ENCODE data around the gene STX4. TPM values are rescaled to one million over a fixed set of nuclear protein-coding genes. Genes with fewer than 3 reads are reported as not detected.
"Not testable (repeated sequence)": the region's sequence is repeated elsewhere in the genome, so short reads cannot be mapped to it uniquely, and the experiment has no call there.

STX4 gene
- polyA plus RNA-seq, 3 donors = 38.4 to 47.3 (median 45.4) TPM

GRCh38 chr16:31011815-31012214 lies 21.5 kb upstream of the STX4 start:
- not testable (repeated sequence) for DNase-seq

- DNase-seq = not testable (repeated sequence)
Observed at GRCh38 chr16:31013292-31013691, 20.1 kb upstream of the STX4 start.

- DNase-seq = no peak
Observed at GRCh38 chr16:31016018-31016417, 17.3 kb upstream of the STX4 start.

GRCh38 chr16:31017756-31018155 lies 15.6 kb upstream of the STX4 start:
- not testable (repeated sequence) for DNase-seq

GRCh38 chr16:31020536-31020935 lies 12.8 kb upstream of the STX4 start:
- DNase-seq = no peak

- no peak for DNase-seq
Observed at GRCh38 chr16:31022544-31023251, 10.7 kb upstream of the STX4 start.

GRCh38 chr16:31023252-31023602 lies 10.1 kb upstream of the STX4 start:
- no peak for DNase-seq

GRCh38 chr16:31023627-31024226 lies 9.6 kb upstream of the STX4 start:
- no peak for DNase-seq

- DNase-seq = no peak
Observed at GRCh38 chr16:31025339-31025738, 8.0 kb upstream of the STX4 start.

- no peak for DNase-seq
Observed at GRCh38 chr16:31029272-31029671, 4.1 kb upstream of the STX4 start.

GRCh38 chr16:31031276-31031675 lies 2.1 kb upstream of the STX4 start:
- no peak for DNase-seq

GRCh38 chr16:31033709-31034492 lies 543 bp downstream of the STX4 start:
- DNase-seq = peak; percentile 76

GRCh38 chr16:31036691-31037090 lies 3.3 kb downstream of the STX4 start:
- no peak for DNase-seq

GRCh38 chr16:31038993-31039392 lies 5.6 kb downstream of the STX4 start:
- DNase-seq = no peak

GRCh38 chr16:31042866-31043265 lies 9.5 kb downstream of the STX4 start:
- DNase-seq = no peak

- no peak for DNase-seq
Observed at GRCh38 chr16:31043352-31043751, 10.0 kb downstream of the STX4 start.

GRCh38 chr16:31043898-31044481 lies 10.6 kb downstream of the STX4 start:
- DNase-seq = no peak

GRCh38 chr16:31050280-31051030 lies 17.1 kb downstream of the STX4 start:
- no peak for DNase-seq

- no peak for DNase-seq
Observed at GRCh38 chr16:31052114-31052513, 18.8 kb downstream of the STX4 start.

GRCh38 chr16:31055613-31056012 lies 22.3 kb downstream of the STX4 start:
- DNase-seq = no peak

GRCh38 chr16:31061126-31061812 lies 27.9 kb downstream of the STX4 start:
- no peak for DNase-seq

All from renal pelvis (tissue), 4 donors.